GM12892 (cell line): ENCODE results near the gene PSMB7.

Source experiments
- POLR2A ChIP-seq: IDR thresholded peaks from 2 replicates; pipeline ENCODE4 v1.6.1; 2011; ENCODE audit warnings: low read depth, low read length, control low read depth
- POLR2AphosphoS5 ChIP-seq: IDR thresholded peaks from 2 replicates; pipeline ENCODE4 v1.6.1; 2011; ENCODE audit warnings: low read depth, low read length, control low read depth
- TAF1 ChIP-seq: IDR thresholded peaks from 2 replicates; pipeline ENCODE4 v1.6.1; 2011; ENCODE audit warnings: low read depth, mild to moderate bottlenecking, control low read depth, low read length, borderline replicate concordance

GRCh38 chr9:124313940-124314339 is 101.3 kb downstream of the PSMB7 start:
- TF ChIP-seq POLR2A, result no peak
- no peak for TF ChIP-seq TAF1
- no peak for TF ChIP-seq POLR2AphosphoS5
